GM12878 (cell line): ENCODE data around the gene FZR1. TPM values are rescaled to one million over a fixed set of nuclear protein-coding genes. Genes with fewer than 3 reads are reported as not detected.

Source experiments
- ATAC-seq: fragments of 200-7000 bp; cut with Tn5 transposase; 3 replicates; pipeline ENCODE4 v1.9.1; 2020; ENCODE audit warnings: mild to moderate bottlenecking, moderate library complexity
- BruUV-seq: library from RNA; stranded (reverse); fragments of 400-500 nt; replicated peaks from 2 replicates; lab custom pipeline; 2021; lab: Mats Ljungman, UMichigan
- CTCF ChIA-PET: fragments of 300-600 bp; sonication (Branson Sonifier 250); formaldehyde crosslinking; extraction: SDS; loops from one replicate; lab custom pipeline; 2021; ENCODE audit warnings: inconsistent platforms; lab: Yijun Ruan, JAX
- POLR2A ChIA-PET: fragments of 350-600 bp; formaldehyde crosslinking; extraction: SDS; loops from one replicate; lab custom pipeline; 2021; ENCODE audit warnings: inconsistent platforms; lab: Charles Lee
- RAD21 ChIA-PET: fragments of 300-600 bp; sonication (Branson Sonifier 250); formaldehyde crosslinking; loops from one replicate; lab custom pipeline; 2023; ENCODE audit warnings: antibody characterized with exemption; ENCODE audit not compliant: unreplicated experiment; lab: Charles Lee
- SMC1A ChIA-PET: fragments of 300-600 bp; sonication (Branson Sonifier 250); formaldehyde crosslinking; loops from one replicate; lab custom pipeline; 2023; ENCODE audit not compliant: unreplicated experiment, uncharacterized antibody; lab: Charles Lee
- DNase-seq: peaks from one replicate; pipeline ENCODE4 v3.0.0-alpha.2; 2011; ENCODE audit warnings: low read depth, low spot score
- FAIRE-seq: peaks from 3 replicates; lab custom pipeline; 2011; peaks lifted over from hg19 to GRCh38; lab: Jason Lieb, UNC
- H2AFZ ChIP-seq: 2 replicates; pipeline ENCODE4 v1.6.0; 2011; ENCODE audit warnings: low read depth, low read length, control low read depth; ENCODE audit not compliant: control insufficient read depth
- H3K27ac ChIP-seq: 2 replicates; pipeline ENCODE4 v1.5.1; 2011; ENCODE audit warnings: control low read depth; ENCODE audit not compliant: control insufficient read depth, insufficient read depth
- H3K27me3 ChIP-seq, 2 experiments: replicated peaks in 1 of 2; 2 replicates each; pipeline versions ENCODE4 v1.6.0 to v1.6.1; 2011; ENCODE audit warnings: low read length in 1 of 2; ENCODE audit not compliant: control insufficient read depth in 2 of 2, insufficient read depth in 2 of 2
- H3K36me3 ChIP-seq, 2 experiments: 2 replicates each; pipeline ENCODE4 v1.5.1; 2011; ENCODE audit warnings: low read length in 1 of 2; ENCODE audit not compliant: control insufficient read depth in 2 of 2, insufficient read depth in 2 of 2
- H3K4me1 ChIP-seq: 2 replicates; pipeline ENCODE4 v1.6.1; 2011; ENCODE audit warnings: mild to moderate bottlenecking, low read length, moderate library complexity, mixed read lengths; ENCODE audit not compliant: control insufficient read depth, insufficient read depth
- H3K4me2 ChIP-seq: 2 replicates; pipeline ENCODE4 v1.6.0; 2011; ENCODE audit warnings: control low read depth; ENCODE audit not compliant: control insufficient read depth, insufficient read depth
- H3K4me3 ChIP-seq: fragments of 200-600 bp; sonication (generic); 2 replicates; pipeline ENCODE4 v1.5.1; 2016
- H3K79me2 ChIP-seq: 2 replicates; pipeline ENCODE4 v1.6.0; 2011; ENCODE audit warnings: low read length; ENCODE audit not compliant: control insufficient read depth, insufficient read depth
- H3K9ac ChIP-seq: 2 replicates; pipeline ENCODE4 v1.8.0; 2011; ENCODE audit warnings: low read length, control low read depth, mixed read lengths; ENCODE audit not compliant: control insufficient read depth, insufficient read depth
- H3K9me3 ChIP-seq: replicated peaks from 3 replicates; pipeline ENCODE4 v1.5.1; 2011; ENCODE audit warnings: mild to moderate bottlenecking, low read length; ENCODE audit not compliant: control insufficient read depth, insufficient read depth
- H4K20me1 ChIP-seq: 2 replicates; pipeline ENCODE4 v1.6.0; 2011; ENCODE audit not compliant: control insufficient read depth, insufficient read depth
- FOXM1 ChIP-seq: IDR thresholded peaks from 2 replicates; pipeline ENCODE4 v1.6.1; 2012; ENCODE audit warnings: low read depth, mild to moderate bottlenecking, inconsistent platforms, low read length, moderate library complexity
- MEF2B ChIP-seq: fragments of 450-650 bp; IDR thresholded peaks from 2 replicates; pipeline ENCODE4 v1.6.1; 2018; ENCODE audit warnings: mild to moderate bottlenecking, moderate library complexity; ENCODE audit not compliant: partially characterized antibody, poor library complexity, severe bottlenecking
- NFXL1 ChIP-seq: fragments of 450-650 bp; IDR thresholded peaks from 2 replicates; pipeline ENCODE4 v1.6.1; 2017; ENCODE audit warnings: antibody characterized with exemption, mild to moderate bottlenecking, borderline replicate concordance
- POLR2AphosphoS5 ChIP-seq: IDR thresholded peaks from 2 replicates; pipeline ENCODE4 v1.6.1; 2011; ENCODE audit warnings: mild to moderate bottlenecking, low read length, inconsistent platforms
- RB1 ChIP-seq: fragments of 450-650 bp; formaldehyde crosslinking; IDR thresholded peaks from 2 replicates; pipeline ENCODE4 v1.6.1; 2017; ENCODE audit warnings: mild to moderate bottlenecking, borderline replicate concordance
- SMAD1 ChIP-seq: fragments of 450-650 bp; IDR thresholded peaks from 2 replicates; pipeline ENCODE4 v1.6.1; 2018; ENCODE audit warnings: mild to moderate bottlenecking, low read depth; ENCODE audit not compliant: partially characterized antibody
- STAT1 ChIP-seq: fragments of 450-650 bp; conservative IDR thresholded peaks from 2 replicates; pipeline ENCODE4 v1.6.1; 2014; ENCODE audit warnings: antibody characterized with exemption, mild to moderate bottlenecking
- TCF12 ChIP-seq: IDR thresholded peaks from 2 replicates; pipeline ENCODE4 v1.6.1; 2011; ENCODE audit warnings: low read depth, mild to moderate bottlenecking, low read length
- YY1 ChIP-seq: IDR thresholded peaks from 2 replicates; pipeline ENCODE4 v1.6.1; 2011; ENCODE audit warnings: low read depth, mild to moderate bottlenecking, low read length
- WGBS: methylation state at CpG from one replicate; pipeline ENCODE4 v1.1.6; 2016; ENCODE audit warnings: low lambda C conversion rate; ENCODE audit not compliant: insufficient replicate concordance, insufficient coverage; ENCODE audit errors: missing lambda C conversion rate; 5-methylcytosine and 5-hydroxymethylcytosine counted together
- in situ Hi-C: fragments of 300-500 bp; cut with MboI; formaldehyde crosslinking; loops from 9 replicates; pipeline ENCODE4 v1.14.3; 2018; ENCODE audit warnings: mixed read lengths
- intact Hi-C: fragments of 100-400 bp; cut with micrococcal nuclease; formaldehyde crosslinking; loops from one replicate; pipeline ENCODE4 v1.14.2; 2022; ENCODE audit not compliant: unreplicated experiment
- polyA plus RNA-seq, 11 experiments: library from polyadenylated mRNA; depleted of rRNA in 4 of 11; unstranded in 6 of 11; stranded (reverse) in 5 of 11; fragments of >200 nt; fragmentation: Nextera tagmentation in 4 of 11; fragmentation: Illumina TruSeq in 1 of 11; extraction: Ambion mirVana in 4 of 11; extraction: Trizol in 1 of 11; gene quantifications; 1 replicate in 1 of 11; 2 replicates in 10 of 11; pipeline versions ENCODE4 v1.2.1 to v1.2.3, GENCODE V29; 2011 to 2016; ENCODE audit warnings: inconsistent platforms in 2 of 11, missing spikeins in 2 of 11, low read depth in 1 of 11
- total RNA-seq, 4 experiments: library from RNA; depleted of rRNA in 3 of 4; stranded (reverse); fragments of >200 nt in 3 of 4; fragmentation: Illumina TruSeq in 1 of 4; extraction: Trizol in 1 of 4; gene quantifications; 2 replicates each; pipeline versions ENCODE4 v1.2.1 to v1.2.3, GENCODE V29; 2013 to 2021
- TF ChIP-seq, protein P1 (sequence below): fragments of 150-350 bp; IDR thresholded peaks from 2 replicates; pipeline ENCODE4 v1.6.1; 2014; ENCODE audit warnings: mild to moderate bottlenecking, low read depth, low read length
- TF ChIP-seq, protein P2 (sequence below): fragments of 450-650 bp; IDR thresholded peaks from 2 replicates; pipeline ENCODE4 v1.6.1; 2014; ENCODE audit warnings: mild to moderate bottlenecking

FZR1 gene
- total and polyA plus RNA-seq, 10 of the 15 experiments (the other 5 are each of a cell fraction or from before 2014, with no cell fraction given): 0.11 to 44.2 (median 29.3) TPM

GRCh38 chr19:3533033-3533432, 26.9 kb downstream of the FZR1 start (continued):
- no peak for TF ChIP-seq FOXM1
- no peak for TF ChIP-seq TCF12

- DNase-seq (no peak), ATAC-seq (no peak), FAIRE-seq (no peak)
- SMC1A ChIA-PET: no interaction called here
- in situ Hi-C loops (no loop called here), intact Hi-C loops (no loop called here)
- CTCF ChIA-PET: no interaction called here
- Histone ChIP-seq H3K9me3 (no peaks in the 10 kb centered on the region), H3K9ac (no peak overlapping the region), H3K4me1 (no peaks in the 10 kb centered on the region), H3K79me2 (no peaks in the 10 kb centered on the region), H2AFZ (no peak overlapping the region), H3K27ac (no peak overlapping the region), H3K4me2 (no peak overlapping the region), H3K36me3 (peaks cover 9 to 27% of the 10 kb centered on the region in 2 experiments), H3K27me3 (no peaks in the 10 kb centered on the region), H4K20me1 (no peaks in the 10 kb centered on the region), H3K4me3 (no peak overlapping the region)
- BruUV-seq: no TSS peak
- TF ChIP-seq NFXL1 (no peak), FOXM1 (no peak), POLR2AphosphoS5 (no peak), MEF2B (no peak), YY1 (no peak), RB1 (no peak), STAT1 (no peak), SMAD1 (no peak)
- TF ChIP-seq, protein P1, sequence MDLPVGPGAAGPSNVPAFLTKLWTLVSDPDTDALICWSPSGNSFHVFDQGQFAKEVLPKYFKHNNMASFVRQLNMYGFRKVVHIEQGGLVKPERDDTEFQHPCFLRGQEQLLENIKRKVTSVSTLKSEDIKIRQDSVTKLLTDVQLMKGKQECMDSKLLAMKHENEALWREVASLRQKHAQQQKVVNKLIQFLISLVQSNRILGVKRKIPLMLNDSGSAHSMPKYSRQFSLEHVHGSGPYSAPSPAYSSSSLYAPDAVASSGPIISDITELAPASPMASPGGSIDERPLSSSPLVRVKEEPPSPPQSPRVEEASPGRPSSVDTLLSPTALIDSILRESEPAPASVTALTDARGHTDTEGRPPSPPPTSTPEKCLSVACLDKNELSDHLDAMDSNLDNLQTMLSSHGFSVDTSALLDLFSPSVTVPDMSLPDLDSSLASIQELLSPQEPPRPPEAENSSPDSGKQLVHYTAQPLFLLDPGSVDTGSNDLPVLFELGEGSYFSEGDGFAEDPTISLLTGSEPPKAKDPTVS: no peak
- TF ChIP-seq, protein P2, sequence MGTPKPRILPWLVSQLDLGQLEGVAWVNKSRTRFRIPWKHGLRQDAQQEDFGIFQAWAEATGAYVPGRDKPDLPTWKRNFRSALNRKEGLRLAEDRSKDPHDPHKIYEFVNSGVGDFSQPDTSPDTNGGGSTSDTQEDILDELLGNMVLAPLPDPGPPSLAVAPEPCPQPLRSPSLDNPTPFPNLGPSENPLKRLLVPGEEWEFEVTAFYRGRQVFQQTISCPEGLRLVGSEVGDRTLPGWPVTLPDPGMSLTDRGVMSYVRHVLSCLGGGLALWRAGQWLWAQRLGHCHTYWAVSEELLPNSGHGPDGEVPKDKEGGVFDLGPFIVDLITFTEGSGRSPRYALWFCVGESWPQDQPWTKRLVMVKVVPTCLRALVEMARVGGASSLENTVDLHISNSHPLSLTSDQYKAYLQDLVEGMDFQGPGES: no peak
- POLR2A ChIA-PET: no interaction called here
- RAD21 ChIA-PET: no interaction called here
- 88% methylated on average over 12 of the region's 12 CpGs for WGBS
Observed at GRCh38 chr19:3533563-3534216, 27.6 kb downstream of the FZR1 start.
